ENCODE data around the gene EPHA1. TPM values are rescaled to one million over a fixed set of nuclear protein-coding genes. Genes with fewer than 3 reads are reported as not detected.
"Not testable (repeated sequence)": the region's sequence is repeated elsewhere in the genome, so short reads cannot be mapped to it uniquely, and the experiment has no call there.

Gene EPHA1
- total RNA-seq, 1 experiment from 2014 or later: 0.39 TPM

GRCh38 chr7:143405173-143406001 is 3.3 kb downstream of the EPHA1 start:
- Histone ChIP-seq H3K27me3 (ENCODE audit: control insufficient read depth, insufficient read depth, low read length) (peaks cover 15% of the 10 kb centered on the region), H3K9me3 (ENCODE audit: control insufficient read depth, insufficient read depth, low read depth, low read length) (no peaks in the 10 kb centered on the region), H3K4me1 (ENCODE audit: control insufficient read depth, insufficient read depth, low read length) (peaks cover 3% of the 10 kb centered on the region; the same call in 1 of the 2 replicates), H3K36me3 (ENCODE audit: control insufficient read depth, insufficient read depth, low read length) (peaks cover 4% of the 10 kb centered on the region; the same call in 1 of the 2 replicates), H3K27ac (ENCODE audit: low read length) (no peak overlapping the region), H3K4me3 (ENCODE audit: low read depth in 2 of 2, low read length in 2 of 2) (no peak overlapping the region)
- TF ChIP-seq CTCF (IDR thresholded peaks at IDR 0.05): no peak
- TF ChIP-seq TCF7L2 (IDR thresholded peaks at IDR 0.05; ENCODE audit: low read depth, low read length): no peak
- no peak for TF ChIP-seq SIN3A (IDR thresholded peaks at IDR 0.05; ENCODE audit: borderline replicate concordance, insufficient read depth, low read depth, low read length)
- no peak for TF ChIP-seq REST (IDR thresholded peaks at IDR 0.05; ENCODE audit: insufficient read depth in 1 of 2, low read depth in 2 of 2, low read length in 1 of 2)
- TF ChIP-seq POLR2AphosphoS5 (IDR thresholded peaks at IDR 0.05; ENCODE audit: low read depth, low read length): no peak
- DNase-seq (ENCODE audit: low read depth, low spot score): no peak
- in situ Hi-C loops (cut with HindIII; ENCODE audit: low pct_unique_long_range_greater_than_20kb, low sequenced_read_pairs) (no loop called here), intact Hi-C loops (cut with micrococcal nuclease; ENCODE audit: unreplicated experiment) (no loop called here)
- ChIA-PET POLR2A (no interaction called here), CTCF (no interaction called here)
- no TSS peak for BruUV-seq (replicated peaks)
- ATAC-seq: no peak

- in situ Hi-C loops (cut with HindIII; ENCODE audit: low pct_unique_long_range_greater_than_20kb, low sequenced_read_pairs); BruUV-seq (replicated peaks): not testable (repeated sequence)
Observed at GRCh38 chr7:143402233-143402632, 6.4 kb downstream of the EPHA1 start.

GRCh38 chr7:143401265-143401664 is 7.4 kb downstream of the EPHA1 start:
- H3K9me3 ChIP-seq (ENCODE audit: control insufficient read depth, insufficient read depth, low read depth, low read length): no peaks in the 10 kb centered on the region
- in situ Hi-C loops (cut with HindIII; ENCODE audit: low pct_unique_long_range_greater_than_20kb, low sequenced_read_pairs) (no loop called here), intact Hi-C loops (cut with micrococcal nuclease; ENCODE audit: unreplicated experiment) (no loop called here)
- no peaks in the 10 kb centered on the region for H3K36me3 ChIP-seq (ENCODE audit: control insufficient read depth, insufficient read depth, low read length)
- no peak for DNase-seq (ENCODE audit: low read depth, low spot score)
- ChIA-PET CTCF (no interaction called here), POLR2A (interaction anchor here (0.7 kb wide), 1 partner anchor 1211 kb away, joined by 3 read pairs; no protein-coding TSS in a partner anchor)
- H3K4me3 ChIP-seq (ENCODE audit: low read depth in 2 of 2, low read length in 2 of 2): no peak overlapping the region
- no peaks in the 10 kb centered on the region for H3K4me1 ChIP-seq (ENCODE audit: control insufficient read depth, insufficient read depth, low read length)
- H3K27me3 ChIP-seq (ENCODE audit: control insufficient read depth, insufficient read depth, low read length): peaks cover 9% of the 10 kb centered on the region
- no TSS peak for BruUV-seq (replicated peaks)
- ATAC-seq: no peak
- H3K27ac ChIP-seq (ENCODE audit: low read length): no peak overlapping the region
- TF ChIP-seq SIN3A (IDR thresholded peaks at IDR 0.05; ENCODE audit: borderline replicate concordance, insufficient read depth, low read depth, low read length) (no peak), TCF7L2 (IDR thresholded peaks at IDR 0.05; ENCODE audit: low read depth, low read length) (no peak), REST (IDR thresholded peaks at IDR 0.05; ENCODE audit: insufficient read depth in 1 of 2, low read depth in 2 of 2, low read length in 1 of 2) (no peak), POLR2AphosphoS5 (IDR thresholded peaks at IDR 0.05; ENCODE audit: low read depth, low read length) (no peak), CTCF (IDR thresholded peaks at IDR 0.05) (no peak)

More at GRCh38 chr7:143402233-143402632, 6.4 kb downstream of the EPHA1 start:
- intact Hi-C loops (cut with micrococcal nuclease; ENCODE audit: unreplicated experiment); H3K4me1 ChIP-seq (ENCODE audit: control insufficient read depth, insufficient read depth, low read length); H3K4me3 ChIP-seq (ENCODE audit: low read depth in 2 of 2, low read length in 2 of 2); H3K9me3 ChIP-seq (ENCODE audit: control insufficient read depth, insufficient read depth, low read depth, low read length); H3K36me3 ChIP-seq (ENCODE audit: control insufficient read depth, insufficient read depth, low read length); ATAC-seq; DNase-seq (ENCODE audit: low read depth, low spot score); CTCF ChIA-PET; POLR2A ChIA-PET; H3K27ac ChIP-seq (ENCODE audit: low read length): not testable (repeated sequence)
- peaks cover 12% of the 10 kb centered on the region for H3K27me3 ChIP-seq (ENCODE audit: control insufficient read depth, insufficient read depth, low read length)

Data from Panc1 (cell line).